GM19023 (cell line): ENCODE results near the gene ARHGDIA.

ENCODE experiments used
- ATAC-seq: cut with Tn5 transposase; IDR thresholded peaks from one replicate; pipeline ENCODE4 v1.9.1; 2021; ENCODE audit warnings: mild to moderate bottlenecking, moderate library complexity; ENCODE audit not compliant: unreplicated experiment

ARHGDIA gene

GRCh38 chr17:81906476-81907218, 35.5 kb upstream of the ARHGDIA start:
- no peak for ATAC-seq

GRCh38 chr17:81905993-81906392, 34.9 kb upstream of the ARHGDIA start:
- ATAC-seq = no peak

GRCh38 chr17:81905424-81905875, 34.3 kb upstream of the ARHGDIA start:
- ATAC-seq = no peak

GRCh38 chr17:81904600-81905423, 33.7 kb upstream of the ARHGDIA start:
- no peak for ATAC-seq

GRCh38 chr17:81903896-81904599, 32.9 kb upstream of the ARHGDIA start:
- no peak for ATAC-seq

GRCh38 chr17:81903415-81903831, 32.3 kb upstream of the ARHGDIA start:
- ATAC-seq = no peak

GRCh38 chr17:81902653-81903414, 31.7 kb upstream of the ARHGDIA start:
- ATAC-seq = no peak

- ATAC-seq = no peak
Measured at GRCh38 chr17:81902023-81902652, 31.0 kb upstream of the ARHGDIA start, which contains the start of gene NPB. Gene NPB (plus strand): TSS chr17:81902238. CDS start chr17:81902278, 40 bp downstream.

GRCh38 chr17:81901167-81902022, 30.3 kb upstream of the ARHGDIA start:
- no peak for ATAC-seq

GRCh38 chr17:81900181-81900820, 29.2 kb upstream of the ARHGDIA start:
- ATAC-seq = no peak

GRCh38 chr17:81899514-81900166, 28.5 kb upstream of the ARHGDIA start:
- ATAC-seq = no peak

- ATAC-seq = no peak
Measured at GRCh38 chr17:81898885-81899284, 27.7 kb upstream of the ARHGDIA start.

- no peak for ATAC-seq
Measured at GRCh38 chr17:81898029-81898866, 27.1 kb upstream of the ARHGDIA start.

- ATAC-seq = no peak
Measured at GRCh38 chr17:81895400-81895799, 24.3 kb upstream of the ARHGDIA start.

GRCh38 chr17:81891303-81891552, 20.1 kb upstream of the ARHGDIA start:
- ATAC-seq = no peak

GRCh38 chr17:81890447-81891302, 19.5 kb upstream of the ARHGDIA start:
- peak; percentile 22 for ATAC-seq

- no peak for ATAC-seq
Measured at GRCh38 chr17:81889602-81890001, 18.5 kb upstream of the ARHGDIA start.
